Astrocyte (in vitro differentiated cells and primary cell): Measurements from ENCODE around the gene TTBK1.

Experiments used
- CTCF ChIP-seq: IDR thresholded peaks from 2 replicates; pipeline ENCODE4 v1.5.1; 2011; ENCODE audit warnings: low read depth, mild to moderate bottlenecking, inconsistent platforms, low read length, moderate library complexity; ENCODE audit not compliant: insufficient read depth
- EZH2 ChIP-seq: IDR thresholded peaks from 2 replicates; pipeline ENCODE4 v1.6.1; 2012; ENCODE audit warnings: mild to moderate bottlenecking, low read length, inconsistent platforms; ENCODE audit not compliant: insufficient read depth

- TF ChIP-seq CTCF (no peak), EZH2 (no peak)
Measured at GRCh38 chr6:43246301-43247113, 3.2 kb downstream of the TTBK1 start.
